ENCODE results near the gene ANP32B.
"Not testable (repeated sequence)": the region's sequence is repeated elsewhere in the genome, so short reads cannot be mapped to it uniquely, and the experiment has no call there.

The ANP32B gene

DNA sequence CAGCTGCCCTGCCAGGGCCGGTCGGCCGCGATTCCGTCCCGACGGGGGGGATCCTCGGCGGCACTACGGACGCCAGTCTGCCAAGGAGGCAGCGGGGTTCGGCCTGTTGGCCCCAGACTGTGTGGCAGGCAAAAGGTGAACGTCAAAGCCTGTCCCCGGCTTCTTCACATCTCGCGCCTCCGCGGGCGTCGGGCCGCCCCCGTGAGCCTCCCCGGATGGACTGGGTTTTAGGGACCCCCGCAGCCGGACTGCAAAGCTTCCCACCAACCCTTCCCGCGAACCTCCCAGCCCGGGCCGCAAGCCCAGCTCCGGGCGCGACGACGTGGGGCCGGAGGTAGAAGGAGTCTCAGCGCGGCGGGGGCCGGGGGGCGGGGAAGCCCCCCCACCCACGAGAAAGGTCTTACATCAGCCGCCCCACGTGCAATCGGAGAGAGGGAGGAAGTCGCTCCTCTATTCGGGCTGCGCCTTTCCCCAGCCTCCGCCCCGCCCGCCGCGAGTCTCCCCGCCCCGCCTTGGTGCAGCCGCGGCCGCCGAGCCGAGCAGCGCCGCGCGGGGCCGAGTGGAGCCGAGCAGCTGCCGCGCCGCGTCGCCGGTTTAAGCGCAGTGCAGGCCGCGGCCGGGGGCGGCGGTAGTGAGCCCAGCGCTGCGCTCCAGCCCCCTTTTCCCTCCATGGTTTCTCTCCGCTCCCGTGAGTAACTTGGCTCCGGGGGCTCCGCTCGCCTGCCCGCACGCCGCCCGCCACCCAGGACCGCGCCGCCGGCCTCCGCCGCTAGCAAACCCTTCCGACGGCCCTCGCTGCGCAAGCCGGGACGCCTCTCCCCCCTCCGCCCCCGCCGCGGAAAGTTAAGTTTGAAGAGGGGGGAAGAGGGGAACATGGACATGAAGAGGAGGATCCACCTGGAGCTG is at the start of gene ANP32B:
Gene ANP32B, plus strand, starts transcription at position 659 of the 906 bp plus-strand sequence. Its CDS starts 215 bp downstream, at position 874.
- DNase-seq: peak; percentile 94 to 96

DNA sequence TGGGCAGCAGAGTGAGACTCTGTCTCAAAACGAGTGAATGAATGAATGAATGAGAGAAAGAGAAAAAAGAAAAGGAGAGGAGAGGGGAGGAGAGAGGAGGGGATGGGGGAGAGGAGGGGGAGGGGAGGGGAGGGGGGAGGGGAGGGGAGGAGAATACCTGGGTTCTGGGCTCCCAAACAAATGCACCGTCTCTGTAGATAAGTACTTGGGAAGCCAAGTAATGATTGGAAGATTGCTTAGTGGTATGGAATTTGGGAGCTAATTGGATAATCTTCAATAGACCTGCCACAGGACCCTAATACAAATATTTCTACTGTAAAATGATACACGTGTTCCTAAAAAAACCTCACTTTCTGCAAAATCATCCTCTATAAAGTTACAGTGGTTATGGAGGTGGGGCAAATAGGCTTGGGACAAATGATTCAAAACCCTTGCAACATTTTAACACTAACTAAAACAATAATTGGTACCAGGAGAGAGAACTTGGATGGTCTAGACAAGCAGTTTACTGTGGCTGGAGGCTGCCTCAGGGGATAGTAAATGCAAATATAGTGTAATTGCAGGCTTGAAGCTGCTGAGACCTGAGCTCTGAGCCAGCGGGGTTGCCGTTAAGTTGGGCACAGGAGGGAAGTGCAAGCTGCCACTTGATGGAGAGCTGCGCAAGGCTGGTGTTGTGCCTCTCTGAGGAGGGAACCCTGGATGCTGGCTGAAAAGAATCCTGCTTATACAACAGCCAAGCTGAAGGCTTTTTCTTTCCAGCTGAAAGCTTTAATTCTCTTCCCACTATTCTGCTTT is 48.6 kb upstream of the ANP32B start:
- no peak for DNase-seq

DNA sequence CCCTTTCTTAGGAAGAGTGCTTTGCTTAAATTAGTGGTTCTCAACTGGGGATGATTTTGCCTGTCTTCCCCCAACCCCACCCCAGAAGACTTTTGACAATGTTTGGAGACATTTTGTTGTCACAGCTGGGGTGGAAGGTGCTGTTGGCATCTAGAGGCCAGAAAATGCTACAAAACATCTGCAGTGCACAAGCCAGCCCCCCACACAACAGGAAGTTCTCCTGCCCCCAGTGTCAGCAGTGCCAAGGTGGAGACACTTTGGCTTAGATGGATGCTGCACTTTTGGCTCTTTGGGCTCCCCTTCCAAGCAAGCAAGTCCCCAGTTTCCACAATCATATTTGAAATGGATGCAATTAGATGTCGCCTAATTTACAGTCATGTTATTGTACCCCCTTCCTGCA is 47.9 kb upstream of the ANP32B start:
- no peak for DNase-seq

DNA sequence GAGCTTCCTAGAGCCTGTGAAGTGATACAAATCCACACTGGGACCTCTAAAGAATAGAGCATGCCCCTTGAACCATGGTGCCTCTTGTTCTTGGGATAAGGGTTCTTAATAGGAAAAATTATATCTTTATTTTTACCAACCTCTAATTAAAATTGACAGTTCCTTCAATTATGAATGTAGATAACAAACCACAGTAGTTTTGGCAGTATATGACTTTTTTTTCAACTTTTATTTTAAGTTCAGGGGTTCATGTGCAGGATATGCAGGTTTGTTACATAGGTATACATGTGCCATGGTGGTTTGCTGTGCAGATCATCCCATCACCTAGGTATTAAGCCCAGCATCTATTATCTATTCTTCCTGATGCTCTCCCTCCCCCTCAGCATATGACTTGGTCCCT is 46.1 kb upstream of the ANP32B start:
- no peak for DNase-seq

DNA sequence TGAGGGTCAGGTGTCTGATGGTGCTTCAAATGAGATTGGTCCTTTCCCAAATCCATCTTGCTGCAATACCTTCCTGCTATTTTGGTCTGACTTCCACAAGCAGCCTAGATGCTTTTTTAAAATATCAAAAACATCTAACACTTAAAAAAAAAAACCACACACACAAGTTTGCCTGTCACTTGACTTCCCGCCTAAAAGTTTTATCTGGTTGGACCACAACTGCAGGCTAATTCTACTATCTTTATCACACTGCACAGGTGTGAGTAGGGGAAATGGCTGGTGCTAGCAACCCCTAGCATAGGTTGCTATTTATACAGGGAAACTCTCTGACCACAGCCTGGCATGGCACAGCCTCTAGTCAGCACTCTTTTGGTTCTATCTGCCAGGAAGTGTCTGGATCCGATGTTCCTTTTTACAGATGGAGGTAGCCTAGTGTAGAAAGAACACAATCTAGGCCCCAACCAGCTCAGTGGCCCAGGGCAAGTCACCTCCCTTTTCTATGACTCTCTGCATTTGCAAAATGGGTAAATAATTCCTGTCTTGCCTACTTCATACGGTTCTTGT is 45.0 kb upstream of the ANP32B start, which contains the start of gene HEMGN:
Gene HEMGN, minus strand, starts transcription at position 92 of the 564 bp plus-strand sequence. Its CDS starts 36 bp downstream, at position 56.
- DNase-seq: peak; percentile 46 to 74

DNA sequence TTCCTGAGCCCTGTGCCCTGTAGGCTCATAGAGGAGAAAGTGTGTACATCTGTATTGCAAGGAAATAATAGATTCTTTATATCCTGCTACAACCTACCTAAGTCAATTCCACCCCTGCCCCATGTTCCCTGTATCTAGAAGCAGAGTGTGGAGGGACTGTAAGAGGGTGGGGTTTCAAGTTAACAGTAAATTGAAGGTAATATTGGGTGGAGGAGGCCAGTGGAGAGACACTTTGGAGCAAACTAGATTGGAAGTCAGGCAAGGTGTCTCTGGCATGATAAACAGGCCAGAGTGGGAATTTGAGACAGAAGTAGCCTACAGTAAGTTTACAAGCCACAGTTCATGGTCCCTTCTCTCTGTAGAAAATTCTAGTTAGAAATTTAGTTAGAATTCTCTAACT is 42.9 kb upstream of the ANP32B start:
- DNase-seq: no peak

DNA sequence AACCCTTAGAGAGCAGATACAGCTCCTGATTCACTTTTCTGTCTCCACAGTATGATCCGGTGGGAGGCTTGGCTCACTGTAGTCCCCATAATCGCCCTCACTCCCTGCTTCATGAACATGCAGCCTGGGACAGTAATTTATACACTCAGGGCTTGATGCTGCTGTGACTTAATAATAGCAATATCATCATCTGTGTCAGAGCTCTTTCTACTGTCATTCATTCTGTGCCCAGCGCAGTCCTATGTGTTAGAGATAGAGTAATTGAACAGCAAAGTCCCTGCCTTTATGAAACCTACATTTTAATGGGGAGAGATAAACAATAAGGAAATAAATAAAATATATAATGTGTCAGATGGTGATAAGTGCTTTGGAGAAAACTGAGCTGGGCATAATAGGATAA is 42.4 kb upstream of the ANP32B start:
- no peak for DNase-seq

DNA sequence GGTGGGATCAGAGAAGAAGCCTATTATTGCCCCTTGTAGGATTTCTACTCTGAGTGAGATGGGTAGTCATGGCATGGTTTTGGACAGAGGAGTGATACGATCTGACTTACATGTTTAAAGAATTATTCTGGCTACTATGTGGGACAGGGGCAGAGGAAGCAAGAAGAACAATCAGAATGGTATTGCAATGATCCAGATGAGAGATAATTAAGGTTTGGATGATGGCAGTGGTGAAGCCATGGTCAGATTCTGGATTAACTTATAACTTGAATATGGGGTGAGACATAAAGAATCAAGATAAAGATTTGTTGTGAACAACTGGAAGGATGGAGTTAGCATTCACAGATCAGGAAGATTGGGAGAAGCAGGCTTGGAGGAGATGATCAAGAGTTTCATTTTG is 41.8 kb upstream of the ANP32B start:
- no peak for DNase-seq

DNA sequence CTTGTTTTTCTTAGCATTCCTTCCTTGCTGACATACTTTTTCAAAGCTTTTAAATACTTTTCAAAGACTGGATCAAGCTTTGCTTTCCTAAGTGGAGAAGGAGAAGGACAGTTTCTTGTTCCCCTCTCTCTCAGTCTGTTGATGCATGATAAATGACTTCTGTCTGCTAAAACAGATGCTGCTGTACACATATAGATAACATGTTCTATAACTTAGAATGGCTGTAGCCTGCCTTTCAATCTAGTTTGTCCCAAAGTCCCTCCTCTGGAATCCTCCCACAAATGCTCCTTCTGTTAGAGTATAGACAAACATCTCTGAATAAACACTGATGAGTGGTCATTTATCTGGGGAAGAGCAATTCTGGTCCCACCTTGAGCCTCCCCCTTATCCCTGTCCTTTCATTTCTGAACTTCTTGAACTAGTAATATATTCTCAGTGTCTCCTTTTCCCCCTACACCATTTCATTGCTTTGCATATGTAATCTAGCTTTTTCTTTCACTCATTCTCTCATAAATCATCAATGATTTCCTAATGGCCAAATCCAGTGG is 39.8 kb upstream of the ANP32B start:
- DNase-seq: no peak

DNA sequence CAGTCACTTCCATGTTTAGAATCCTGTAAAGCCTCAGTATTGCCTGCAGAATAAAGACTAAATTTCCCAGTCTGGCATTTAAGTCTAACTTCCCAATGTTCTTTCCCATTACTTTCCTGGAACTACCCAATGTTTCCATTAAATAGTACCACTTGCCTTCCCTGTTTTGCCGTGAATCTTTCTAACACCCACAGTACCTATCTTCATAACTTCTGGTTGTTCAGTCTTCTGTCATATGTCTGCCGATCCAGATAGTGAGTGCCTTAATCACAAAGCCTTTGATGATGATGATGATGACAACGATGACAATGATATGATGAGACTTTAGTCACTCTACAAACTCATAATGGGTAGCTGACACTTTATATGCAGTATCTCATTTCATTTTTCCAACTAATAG is 38.5 kb upstream of the ANP32B start:
- DNase-seq: no peak

DNA sequence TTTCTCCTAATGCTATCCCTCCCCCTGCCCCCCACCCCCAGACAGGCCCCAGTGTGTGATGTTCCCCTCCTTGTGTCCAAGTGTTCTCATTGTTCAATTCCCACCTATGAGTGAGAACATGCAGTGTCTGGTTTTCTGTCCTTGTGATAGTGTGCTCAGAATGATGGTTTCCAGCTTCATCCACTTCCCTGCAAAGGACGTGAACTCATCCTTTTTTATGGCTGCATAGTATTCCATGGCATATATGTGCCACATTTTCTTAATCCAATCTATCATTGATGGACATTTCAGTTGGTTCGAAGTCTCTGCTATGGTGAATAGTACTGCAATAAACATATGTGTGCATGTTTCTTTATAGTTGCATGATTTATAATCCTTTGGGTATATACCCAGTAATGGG is 37.7 kb upstream of the ANP32B start:
- not testable (repeated sequence) for DNase-seq

DNA sequence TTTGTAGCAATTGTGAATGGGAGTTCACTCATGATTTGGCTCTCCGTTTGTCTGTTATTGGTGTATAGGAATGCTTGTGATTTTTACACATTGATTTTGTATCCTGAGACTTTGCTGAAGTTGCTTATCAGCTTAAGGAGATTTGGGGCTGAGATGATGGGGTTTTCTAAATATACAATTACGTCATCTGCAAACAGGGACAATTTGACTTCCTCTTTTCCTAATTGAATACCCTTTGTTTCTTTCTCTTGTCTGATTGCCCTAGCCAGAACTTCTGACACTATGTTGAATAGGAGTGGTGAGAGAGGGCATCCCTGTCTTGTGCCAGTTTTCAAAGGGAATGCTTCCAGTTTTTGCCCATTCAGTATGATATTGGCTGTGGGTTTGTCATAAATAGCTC is 36.0 kb upstream of the ANP32B start:
- DNase-seq: not testable (repeated sequence)

DNA sequence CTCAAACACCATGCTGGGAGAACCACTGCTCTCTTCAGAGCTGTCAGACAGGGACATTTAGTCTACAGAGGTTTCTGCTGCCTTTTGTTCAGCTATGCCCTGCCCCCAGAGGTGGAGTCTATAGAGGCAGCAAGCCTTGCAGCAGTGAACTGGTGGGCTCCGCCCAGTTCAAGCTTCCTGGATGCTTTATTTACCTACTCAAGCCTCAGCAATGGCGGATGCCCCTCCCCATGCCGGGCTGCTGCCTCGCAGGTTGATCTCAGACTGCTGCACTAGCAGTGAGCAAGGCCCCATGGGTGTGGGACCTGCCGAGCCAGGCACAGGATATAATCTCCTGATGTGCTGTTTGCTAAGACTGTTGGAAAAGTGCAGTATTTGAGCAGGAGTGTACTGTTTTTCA is 32.3 kb upstream of the ANP32B start:
- peak in 1 of 2 donors; percentile 25 for DNase-seq

DNA sequence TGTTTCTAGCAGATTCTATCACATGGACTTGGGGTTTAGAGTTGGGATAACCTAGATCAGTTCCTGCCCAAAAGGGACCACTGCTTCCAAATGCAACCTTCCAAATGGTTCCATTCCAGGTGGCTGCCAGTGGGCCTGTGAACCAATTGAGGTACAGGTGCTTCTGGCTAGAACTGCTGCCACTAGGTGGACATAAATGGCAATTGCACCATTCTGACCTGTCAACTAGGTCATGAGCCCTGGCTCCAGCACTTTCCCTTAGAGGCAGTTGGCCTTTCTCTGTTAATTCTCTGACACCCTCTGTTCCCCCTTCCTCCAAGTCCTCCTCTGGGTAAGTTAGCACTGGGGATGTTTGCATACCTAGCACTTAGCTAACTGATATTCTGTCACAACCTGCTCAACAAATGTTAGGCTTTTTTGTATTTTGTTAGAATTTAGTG is 28.6 kb upstream of the ANP32B start:
- DNase-seq: peak; percentile 61 to 76

DNA sequence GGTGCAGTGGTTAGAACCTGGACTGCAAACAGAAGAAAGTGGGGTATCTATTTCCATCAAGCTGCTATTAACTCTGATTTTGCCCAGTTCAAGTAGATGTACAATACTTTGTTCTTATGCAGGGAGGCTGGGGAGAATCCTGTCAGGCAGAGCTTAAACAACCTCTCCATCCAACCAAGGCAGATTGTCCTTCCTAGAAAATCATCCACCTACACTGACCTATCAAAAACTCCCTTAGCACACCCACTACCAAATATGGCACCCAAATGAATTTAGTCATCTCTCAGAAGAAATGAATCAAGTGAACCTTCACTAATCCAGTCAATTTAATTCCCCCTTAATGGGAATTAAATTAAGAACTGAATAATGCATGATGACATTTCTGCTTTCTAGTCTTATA is 26.8 kb upstream of the ANP32B start:
- no peak for DNase-seq

DNA sequence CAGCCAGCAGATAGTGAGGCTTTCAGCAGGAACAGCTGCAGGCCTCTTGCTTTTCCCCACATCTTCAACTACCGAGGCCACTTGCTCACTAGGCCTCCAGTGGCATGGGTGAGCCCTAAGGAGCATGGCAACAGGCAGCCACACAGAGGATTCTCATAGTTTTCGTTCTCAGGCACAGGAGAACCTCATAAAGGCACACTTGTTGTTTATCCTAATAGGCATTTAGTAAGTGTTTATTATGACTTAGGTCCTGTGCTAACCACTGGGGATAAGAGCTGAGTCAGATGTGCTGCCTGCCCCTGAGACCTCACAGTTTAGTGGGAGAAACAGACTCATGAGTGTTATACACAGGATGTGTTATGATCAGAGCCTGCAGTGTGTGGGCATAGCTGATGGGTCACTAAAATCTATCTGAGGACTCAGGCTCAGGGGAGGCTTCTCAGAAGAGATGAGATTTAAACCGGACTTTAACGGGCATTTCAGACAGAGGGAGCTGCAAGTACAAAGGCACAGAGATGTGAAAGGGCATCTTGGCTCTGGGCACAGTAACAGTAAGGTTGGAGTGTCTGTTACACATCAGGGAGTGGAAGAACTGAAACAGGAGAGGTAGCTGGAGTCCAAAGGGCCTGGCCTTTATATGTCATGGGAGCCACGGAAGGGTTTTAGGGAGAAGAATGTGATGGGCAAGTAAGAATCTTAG is 24.2 kb upstream of the ANP32B start:
- no peak for DNase-seq

DNA sequence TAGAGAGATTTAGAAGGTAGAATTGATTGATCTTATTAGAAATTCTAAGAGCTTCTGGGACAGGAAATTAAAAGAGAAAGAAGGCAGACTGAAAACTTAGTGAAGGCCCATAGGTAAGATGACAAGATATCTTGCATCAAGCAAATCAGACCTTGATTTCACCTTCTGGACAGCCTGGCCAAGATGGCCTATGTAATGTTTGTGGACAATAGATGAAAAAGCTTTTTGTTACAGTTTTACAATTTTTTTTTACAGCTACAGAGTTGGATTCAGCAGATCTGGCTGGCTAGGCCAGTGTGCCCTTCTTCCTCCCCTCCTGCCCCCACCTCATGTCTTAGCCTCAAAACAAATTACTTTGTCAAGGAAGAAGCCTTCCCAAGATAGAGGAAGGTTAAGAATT is 23.6 kb upstream of the ANP32B start:
- DNase-seq: no peak

DNA sequence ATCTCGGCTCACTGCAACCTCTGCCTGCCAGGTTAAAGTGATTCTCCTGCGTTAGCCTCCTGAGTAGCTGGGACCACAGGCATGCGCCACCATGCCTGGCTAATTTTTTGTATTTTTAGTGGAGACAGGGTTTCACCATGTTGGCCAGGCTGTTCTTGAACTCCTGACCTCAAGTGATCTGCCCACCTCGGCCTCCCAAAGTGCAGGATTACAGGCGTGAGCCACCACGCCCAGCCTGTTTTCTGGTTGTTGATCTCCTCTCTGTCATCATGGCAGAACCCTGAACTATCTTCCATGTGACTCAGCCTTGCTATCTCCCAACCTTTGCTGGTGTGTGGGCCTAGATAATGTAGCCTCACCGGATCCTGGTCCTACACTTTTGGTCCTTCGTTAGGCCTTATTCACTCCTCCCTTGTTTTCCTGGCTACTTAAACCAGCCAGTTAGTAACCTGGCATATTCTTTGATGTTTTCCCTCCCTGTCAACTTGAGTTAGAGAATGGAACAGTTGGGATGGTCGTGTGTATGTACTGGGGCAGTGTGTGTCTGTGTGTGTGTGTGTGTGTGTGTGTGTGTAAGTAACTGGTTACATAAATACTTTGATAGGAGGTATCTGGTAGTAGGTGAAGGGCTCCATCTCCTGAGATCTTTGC is 22.3 kb upstream of the ANP32B start:
- not testable (repeated sequence) for DNase-seq

DNA sequence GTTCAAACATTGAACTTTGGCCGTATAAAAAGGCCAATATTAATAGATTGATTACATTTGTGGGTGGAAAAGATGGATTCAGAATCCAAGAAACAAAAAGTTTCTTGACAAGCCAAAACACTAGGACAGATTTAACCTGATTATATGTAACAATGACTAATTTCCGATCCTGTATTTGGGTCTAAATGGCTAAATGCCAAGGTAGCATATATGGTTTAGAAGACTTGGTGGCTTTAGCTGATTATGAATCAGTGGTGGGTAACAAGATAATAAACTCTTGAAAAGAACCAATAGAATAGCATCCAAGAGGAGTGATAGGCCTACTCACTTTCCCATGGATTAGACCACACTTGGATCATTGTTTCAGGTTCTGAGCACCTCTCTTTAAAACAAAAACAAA is 21.8 kb upstream of the ANP32B start:
- no peak for DNase-seq

DNA sequence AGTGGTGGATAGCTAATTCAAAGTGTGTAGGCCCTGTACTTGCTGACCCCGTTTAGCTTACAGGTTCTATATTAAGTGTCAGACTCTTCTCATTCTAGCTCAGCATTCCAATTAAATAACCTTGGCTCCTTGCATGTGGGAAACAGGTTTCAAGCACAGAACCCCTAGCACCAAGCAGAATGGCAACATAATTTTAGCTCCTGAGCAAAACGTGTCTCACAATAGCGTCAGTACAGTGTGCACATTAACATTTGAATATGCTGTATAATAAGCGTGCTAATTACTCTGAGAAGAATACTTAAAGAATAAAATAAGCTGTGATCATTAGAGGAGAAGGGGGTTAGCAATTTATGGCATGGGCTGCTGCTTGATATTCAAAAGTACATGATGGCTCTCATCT is 21.0 kb upstream of the ANP32B start:
- DNase-seq: no peak

DNA sequence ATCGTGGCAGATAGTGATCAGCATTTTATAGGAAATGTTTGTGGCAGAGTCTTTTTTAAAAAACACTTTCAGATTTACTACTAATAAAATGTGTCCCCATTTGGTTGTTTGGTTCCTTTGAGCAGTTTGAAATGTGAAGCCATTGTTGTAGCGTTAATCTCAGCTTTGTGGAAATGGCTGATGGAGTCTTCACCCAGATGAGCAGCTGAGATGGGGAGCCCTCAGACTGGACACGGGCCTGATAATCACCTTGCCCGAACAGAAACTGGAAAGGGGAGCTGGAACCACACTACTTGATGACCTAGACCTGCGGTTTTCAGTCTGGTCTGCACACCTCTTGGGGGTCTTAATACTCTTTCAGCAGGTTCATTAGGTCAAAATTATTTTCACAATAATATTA is 20.6 kb upstream of the ANP32B start:
- DNase-seq: no peak

DNA sequence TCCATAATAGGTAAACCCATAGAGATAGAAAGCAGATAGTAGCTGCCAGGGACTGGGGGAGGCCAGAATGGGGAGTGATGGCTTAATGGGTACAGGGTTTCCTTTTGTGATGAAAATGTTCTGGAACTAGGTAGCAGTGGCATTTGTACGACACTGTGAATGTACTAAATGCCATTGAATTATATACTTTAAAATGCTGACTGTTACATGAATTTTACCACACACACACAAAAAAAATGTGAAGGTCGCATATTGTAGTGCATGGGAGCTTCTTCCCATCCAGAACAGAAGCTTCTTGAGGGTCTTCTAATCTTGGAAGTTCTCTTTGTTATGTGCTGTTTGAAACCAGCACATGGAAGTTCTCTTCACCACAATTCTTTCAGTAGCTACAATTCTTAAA is 19.9 kb upstream of the ANP32B start:
- no peak for DNase-seq

Data from CD4-positive, alpha-beta T cell treated with Interferon alpha-2 for 1 hour (primary cell).